Naive thymus-derived CD4-positive, alpha-beta T cell (primary cell): ENCODE results near the gene EHD3. TPM values are rescaled to one million over a fixed set of nuclear protein-coding genes. Genes with fewer than 3 reads are reported as not detected.
"Not testable (repeated sequence)": the region's sequence is repeated elsewhere in the genome, so short reads cannot be mapped to it uniquely, and the experiment has no call there.

ENCODE experiments used
- ATAC-seq: fragments of 150-1000 bp; cut with Tn5 transposase; 2 replicates; pipeline ENCODE4 v1.10.0; 2021; ENCODE audit warnings: mild to moderate bottlenecking, moderate library complexity
- CTCF ChIA-PET: fragments of 350-600 bp; sonication (Branson Sonifier 250); formaldehyde crosslinking; loops from one replicate; lab custom pipeline; 2021; ENCODE audit warnings: antibody characterized with exemption; lab: Charles Lee
- POLR2A ChIA-PET: fragments of 350-600 bp; sonication (Branson Sonifier 250); formaldehyde crosslinking; loops from one replicate; lab custom pipeline; 2021; ENCODE audit warnings: antibody characterized with exemption, inconsistent platforms; lab: Charles Lee
- DNase-seq, 9 donors: peaks; one replicate each; pipeline versions ENCODE4 v3.0.0 to v3.0.0-alpha.2; 2020 to 2022; ENCODE audit warnings: mixed read lengths in 1 of 9
- H3K27ac ChIP-seq: one replicate; pipeline ENCODE4 v1.7.0; 2013; ENCODE audit warnings: mild to moderate bottlenecking, low read depth, low read length, moderate library complexity
- H3K27me3 ChIP-seq, 2 donors: one replicate each; pipeline ENCODE4 v1.7.0; 2013; ENCODE audit warnings: low read length in 2 of 2, mild to moderate bottlenecking in 2 of 2, moderate library complexity in 2 of 2; ENCODE audit not compliant: control insufficient read depth in 2 of 2, insufficient read depth in 2 of 2
- H3K36me3 ChIP-seq, 3 experiments: 1 replicate in 2 of 3; 2 replicates in 1 of 3; pipeline ENCODE4 v1.7.0; 2013; ENCODE audit warnings: low read length in 3 of 3, mild to moderate bottlenecking in 3 of 3, moderate library complexity in 1 of 3; ENCODE audit not compliant: insufficient read depth in 3 of 3, control insufficient read depth in 2 of 3
- H3K4me1 ChIP-seq, 2 donors: one replicate each; pipeline ENCODE4 v1.7.0; 2013; ENCODE audit warnings: low read length in 2 of 2, mild to moderate bottlenecking in 2 of 2, moderate library complexity in 1 of 2; ENCODE audit not compliant: control insufficient read depth in 2 of 2, insufficient read depth in 2 of 2
- H3K4me3 ChIP-seq: 2 replicates; pipeline ENCODE4 v1.7.0; 2013; ENCODE audit warnings: mild to moderate bottlenecking, low read length
- H3K9me3 ChIP-seq, 3 experiments: 1 replicate in 2 of 3; 2 replicates in 1 of 3; pipeline ENCODE4 v1.7.0; 2013; ENCODE audit warnings: low read length in 3 of 3; ENCODE audit not compliant: control insufficient read depth in 2 of 3
- H3K27ac Mint-ChIP-seq, 9 donors: one replicate each; pipeline ENCODE4 v1.8.0; 2020 to 2022; ENCODE audit warnings: mixed read lengths in 9 of 9, mild to moderate bottlenecking in 8 of 9, moderate library complexity in 5 of 9, inconsistent platforms in 2 of 9
- H3K27me3 Mint-ChIP-seq, 5 donors: one replicate each; pipeline ENCODE4 v1.8.0; 2021 to 2022; ENCODE audit warnings: mixed read lengths in 5 of 5, mild to moderate bottlenecking in 1 of 5
- H3K36me3 Mint-ChIP-seq, 5 donors: one replicate each; pipeline ENCODE4 v1.8.0; 2020 to 2022; ENCODE audit warnings: mixed read lengths in 5 of 5, mild to moderate bottlenecking in 3 of 5, inconsistent platforms in 1 of 5
- H3K4me1 Mint-ChIP-seq, 7 donors: one replicate each; pipeline ENCODE4 v1.8.0; 2020 to 2022; ENCODE audit warnings: mixed read lengths in 7 of 7, mild to moderate bottlenecking in 3 of 7, inconsistent platforms in 1 of 7
- H3K4me3 Mint-ChIP-seq, 10 donors: one replicate each; pipeline ENCODE4 v1.8.0; 2020 to 2022; ENCODE audit warnings: mild to moderate bottlenecking in 10 of 10, mixed read lengths in 10 of 10, moderate library complexity in 6 of 10, inconsistent platforms in 2 of 10
- H3K9me3 Mint-ChIP-seq, 11 donors: one replicate each; pipeline ENCODE4 v1.8.0; 2020 to 2022; ENCODE audit warnings: mixed read lengths in 11 of 11, mild to moderate bottlenecking in 4 of 11, inconsistent platforms in 1 of 11, moderate library complexity in 1 of 11
- intact Hi-C, 2 donors: fragments of 100-400 bp; cut with micrococcal nuclease; formaldehyde crosslinking; loops; one replicate each; pipeline ENCODE4 v1.15.1; 2023
- polyA plus RNA-seq, 2 donors: library from polyadenylated mRNA; unstranded; fragments of 300-500 nt; fragmentation: Illumina TruSeq; gene quantifications; one replicate each; pipeline ENCODE4 v1.2.3, GENCODE V29; 2021
- total RNA-seq, 6 experiments: library from RNA in 5 of 6; stranded (reverse) in 5 of 6; gene quantifications; 1 replicate in 5 of 6; 2 replicates in 1 of 6; pipeline ENCODE4 v1.2.3 and lab custom pipeline; 2021 to 2026

EHD3 gene
- total and polyA plus RNA-seq, 7 experiments from 2014 or later: 1.6 to 4.6 (median 3.8) TPM

- no peaks in the 10 kb centered on the region for H3K9me3 Mint-ChIP-seq
- DNase-seq: no peak
- peaks cover 10 to 29% (median 24%) of the 10 kb centered on the region in 5 donors for H3K27me3 Mint-ChIP-seq
- H3K4me1 Mint-ChIP-seq: peaks cover 0 to 2% (median 0%) of the 10 kb centered on the region in 7 donors
- ChIA-PET POLR2A (no interaction called here), CTCF (no interaction called here)
- no peak overlapping the region for H3K4me3 Mint-ChIP-seq
- Histone ChIP-seq H3K27me3 (no peaks in the 10 kb centered on the region), H3K4me3 (no peak overlapping the region), H3K9me3 (no peaks in the 10 kb centered on the region), H3K27ac (no peak overlapping the region), H3K4me1 (no peaks in the 10 kb centered on the region), H3K36me3 (no peaks in the 10 kb centered on the region)
- H3K36me3 Mint-ChIP-seq: no peaks in the 10 kb centered on the region
- no peak for ATAC-seq
- no peak overlapping the region for H3K27ac Mint-ChIP-seq
- intact Hi-C loops: no loop called here
Measured at GRCh38 chr2:31275976-31276375, 42.0 kb downstream of the EHD3 start.

GRCh38 chr2:31277621-31278020 is 43.7 kb downstream of the EHD3 start:
- no peak for DNase-seq
- peaks cover 4 to 27% (median 22%) of the 10 kb centered on the region in 5 donors for H3K27me3 Mint-ChIP-seq

GRCh38 chr2:31282634-31283033 is 48.7 kb downstream of the EHD3 start:
- Mint-ChIP-seq H3K27me3 (peaks cover 0 to 5% (median 4%) of the 10 kb centered on the region in 5 donors), H3K27ac (no peak overlapping the region), H3K9me3 (peaks cover 0 to 3% (median 0%) of the 10 kb centered on the region in 11 donors), H3K4me3 (no peak overlapping the region), H3K36me3 (no peaks in the 10 kb centered on the region), H3K4me1 (peaks cover 0 to 6% (median 0%) of the 10 kb centered on the region in 7 donors)
- CTCF ChIA-PET: no interaction called here
- Histone ChIP-seq H3K36me3 (no peaks in the 10 kb centered on the region), H3K4me1 (no peaks in the 10 kb centered on the region), H3K9me3 (no peaks in the 10 kb centered on the region), H3K27me3 (no peaks in the 10 kb centered on the region), H3K4me3 (no peak overlapping the region), H3K27ac (no peak overlapping the region)
- no peak for ATAC-seq
- DNase-seq: no peak
- POLR2A ChIA-PET: no interaction called here
- intact Hi-C loops: loop anchor here in 1 of 2 donors (5.0 kb wide), 1 partner anchor 40 kb away; no protein-coding TSS in a partner anchor

More at GRCh38 chr2:31277621-31278020, 43.7 kb downstream of the EHD3 start:
- Histone ChIP-seq H3K4me1 (no peaks in the 10 kb centered on the region), H3K27me3 (no peaks in the 10 kb centered on the region), H3K27ac (no peak overlapping the region), H3K36me3 (no peaks in the 10 kb centered on the region), H3K9me3 (no peaks in the 10 kb centered on the region), H3K4me3 (no peak overlapping the region)
- ATAC-seq: no peak
- H3K9me3 Mint-ChIP-seq: no peaks in the 10 kb centered on the region
- CTCF ChIA-PET: no interaction called here
- peaks cover 0 to 2% (median 0%) of the 10 kb centered on the region in 7 donors for H3K4me1 Mint-ChIP-seq
- no peaks in the 10 kb centered on the region for H3K36me3 Mint-ChIP-seq
- no peak overlapping the region for H3K27ac Mint-ChIP-seq
- POLR2A ChIA-PET: no interaction called here
- intact Hi-C loops: no loop called here
- H3K4me3 Mint-ChIP-seq: no peak overlapping the region

- POLR2A ChIA-PET: not testable (repeated sequence)
Measured at GRCh38 chr2:31283193-31283919, 49.4 kb downstream of the EHD3 start.

GRCh38 chr2:31284107-31284506 is 50.2 kb downstream of the EHD3 start:
- ChIA-PET POLR2A (no interaction called here), CTCF (no interaction called here)
- Mint-ChIP-seq H3K27me3 (peaks cover 0 to 2% (median 0%) of the 10 kb centered on the region in 5 donors), H3K36me3 (no peaks in the 10 kb centered on the region), H3K27ac (no peak overlapping the region), H3K4me3 (no peak overlapping the region), H3K4me1 (peaks cover 0 to 6% (median 0%) of the 10 kb centered on the region in 7 donors), H3K9me3 (peaks cover 0 to 3% (median 0%) of the 10 kb centered on the region in 11 donors)
- Histone ChIP-seq H3K27ac (no peak overlapping the region), H3K36me3 (no peaks in the 10 kb centered on the region), H3K4me1 (no peaks in the 10 kb centered on the region), H3K9me3 (no peaks in the 10 kb centered on the region), H3K27me3 (no peaks in the 10 kb centered on the region), H3K4me3 (no peak overlapping the region)
- no peak for DNase-seq
- intact Hi-C loops: loop anchor here in 1 of 2 donors (5.0 kb wide), 1 partner anchor 38 kb away; no protein-coding TSS in a partner anchor
- no peak for ATAC-seq

More at GRCh38 chr2:31283193-31283919, 49.4 kb downstream of the EHD3 start:
- H3K4me1 ChIP-seq, CTCF ChIA-PET, H3K4me3 Mint-ChIP-seq, H3K27me3 ChIP-seq, H3K36me3 Mint-ChIP-seq, H3K27ac Mint-ChIP-seq, H3K27me3 Mint-ChIP-seq, H3K9me3 ChIP-seq, ATAC-seq, DNase-seq, H3K4me3 ChIP-seq, H3K4me1 Mint-ChIP-seq, H3K36me3 ChIP-seq, H3K9me3 Mint-ChIP-seq, H3K27ac ChIP-seq: not testable (repeated sequence)
- intact Hi-C loops: loop anchor here in 1 of 2 donors (5.0 kb wide), 1 partner anchor 39 kb away; no protein-coding TSS in a partner anchor

- no peak for DNase-seq
- Histone ChIP-seq H3K4me1 (no peaks in the 10 kb centered on the region), H3K36me3 (no peaks in the 10 kb centered on the region), H3K27me3 (no peaks in the 10 kb centered on the region), H3K27ac (no peak overlapping the region), H3K4me3 (no peak overlapping the region), H3K9me3 (no peaks in the 10 kb centered on the region)
- POLR2A ChIA-PET: no interaction called here
- Mint-ChIP-seq H3K36me3 (no peaks in the 10 kb centered on the region), H3K9me3 (peaks cover 0 to 3% (median 0%) of the 10 kb centered on the region in 11 donors), H3K4me3 (no peak overlapping the region), H3K27ac (no peak overlapping the region), H3K27me3 (no peaks in the 10 kb centered on the region), H3K4me1 (peaks cover 0 to 6% (median 0%) of the 10 kb centered on the region in 7 donors)
- CTCF ChIA-PET: no interaction called here
- intact Hi-C loops: no loop called here
- no peak for ATAC-seq
Measured at GRCh38 chr2:31286230-31286629, 52.3 kb downstream of the EHD3 start.
